Cortex of kidney (tissue), 1 donor: Measurements from ENCODE around the gene MYRF.

Experiments
- DNase-seq: peaks from one replicate; lab custom pipeline; 2025; lab: John Stamatoyannopoulos, UW

Gene MYRF

DNA sequence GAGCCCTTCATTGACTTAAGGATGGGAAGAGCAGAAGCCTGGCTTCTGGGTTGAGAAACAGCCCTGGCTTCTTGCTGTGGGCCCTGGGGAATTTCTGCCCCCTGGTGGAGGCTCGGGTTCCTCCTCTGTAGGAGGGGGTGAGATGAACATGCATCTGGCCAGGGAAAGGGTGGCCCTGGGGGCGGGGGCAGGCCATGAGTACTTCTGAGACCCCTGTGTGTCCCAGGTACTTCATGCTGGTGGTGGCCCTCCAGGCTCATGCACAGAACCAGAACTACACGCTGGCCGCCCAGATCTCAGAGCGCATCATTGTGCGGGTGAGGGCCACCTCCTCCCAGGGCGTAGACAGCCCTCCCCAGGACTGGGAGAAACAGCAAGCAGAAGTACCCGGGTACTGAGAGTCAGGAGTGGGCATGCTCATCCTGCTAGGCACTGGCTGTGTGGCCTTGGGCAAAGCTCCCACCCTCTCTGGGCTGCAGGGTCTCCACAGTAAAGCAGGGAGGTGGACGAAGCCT lies 24.2 kb downstream of the MYRF start:
- DNase-seq: no peak

GRCh38 chr11:61777234-61778090 lies 25.0 kb downstream of the MYRF start:
- DNase-seq: no peak

GRCh38 chr11:61778357-61778886 lies 26.0 kb downstream of the MYRF start:
- no peak for DNase-seq

GRCh38 chr11:61778920-61779650 lies 26.6 kb downstream of the MYRF start:
- no peak for DNase-seq

GRCh38 chr11:61779666-61780525 lies 27.5 kb downstream of the MYRF start:
- no peak for DNase-seq

GRCh38 chr11:61780581-61781162 lies 28.2 kb downstream of the MYRF start:
- DNase-seq: no peak

DNA sequence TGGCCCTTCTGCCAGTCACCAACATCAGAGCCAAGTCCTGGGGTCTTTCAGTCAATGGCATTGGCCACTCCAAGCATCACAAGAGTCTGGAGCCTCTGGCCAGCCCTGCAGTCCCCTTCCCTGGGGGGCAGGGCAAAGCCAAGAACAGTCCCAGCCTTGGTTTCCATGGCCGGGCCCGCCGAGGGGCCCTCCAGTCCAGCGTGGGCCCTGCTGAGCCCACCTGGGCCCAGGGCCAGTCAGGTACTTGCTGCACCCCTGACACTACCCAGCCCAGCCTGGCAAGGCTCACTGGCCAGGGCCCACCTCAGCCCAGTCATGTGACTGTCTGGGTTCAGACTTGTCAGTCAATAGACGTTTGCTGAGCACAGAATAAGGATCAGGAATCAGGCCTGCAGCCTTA lies 29.1 kb downstream of the MYRF start:
- DNase-seq: no peak

GRCh38 chr11:61782299-61782698 lies 29.9 kb downstream of the MYRF start:
- DNase-seq: no peak

DNA sequence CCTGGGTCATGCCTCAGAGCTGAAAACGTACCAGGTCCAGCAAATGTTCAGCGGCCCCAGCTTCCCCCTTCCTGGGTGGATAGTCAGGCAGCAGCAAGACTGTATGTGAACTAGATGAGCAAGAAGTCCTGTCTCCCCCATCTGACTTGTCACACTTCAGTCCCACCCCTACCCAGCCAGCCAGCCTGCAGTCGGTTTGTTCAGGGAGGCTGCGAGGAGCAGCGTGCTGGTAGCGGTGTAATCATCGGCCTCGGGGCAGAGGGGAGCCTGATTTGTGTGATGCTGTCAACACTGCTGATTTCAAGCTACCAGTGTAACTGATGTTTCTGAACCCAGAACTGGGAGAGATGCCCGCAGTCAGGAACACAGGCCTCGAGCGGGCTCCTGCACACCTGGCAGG lies 30.4 kb downstream of the MYRF start:
- no peak for DNase-seq

GRCh38 chr11:61783717-61784505 lies 31.5 kb downstream of the MYRF start:
- DNase-seq: no peak

- no peak for DNase-seq
These were observed 32.0 kb downstream of the MYRF start for GRCh38 chr11:61784506-61784805.

DNA sequence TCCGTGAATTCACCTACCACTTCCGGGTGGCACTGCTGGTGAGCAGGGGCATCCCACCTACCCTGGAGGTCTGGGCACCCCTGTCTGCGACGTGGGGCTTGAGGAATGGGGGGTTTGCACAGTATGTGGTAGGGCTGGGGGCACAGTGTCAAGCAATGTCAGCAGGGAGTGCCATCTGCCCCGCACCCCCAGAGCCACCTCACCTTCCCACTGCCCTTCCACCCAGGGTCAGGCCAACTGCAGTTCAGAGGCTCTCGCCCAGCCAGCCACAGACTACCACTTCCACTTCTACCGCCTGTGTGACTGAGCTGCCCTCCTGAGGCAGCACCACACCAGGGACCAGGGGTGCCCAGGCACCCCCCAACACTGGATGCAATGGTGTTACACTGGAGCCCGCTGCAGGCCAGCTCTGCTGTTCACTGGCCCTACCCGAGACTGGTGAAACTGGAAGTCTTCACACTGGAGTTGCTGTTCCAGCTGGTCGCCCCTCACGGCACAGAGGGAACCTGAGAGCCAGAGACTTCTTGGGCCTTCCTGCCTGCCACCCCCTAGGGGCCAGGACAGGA lies 33.5 kb downstream of the MYRF start:
- no peak for DNase-seq

DNA sequence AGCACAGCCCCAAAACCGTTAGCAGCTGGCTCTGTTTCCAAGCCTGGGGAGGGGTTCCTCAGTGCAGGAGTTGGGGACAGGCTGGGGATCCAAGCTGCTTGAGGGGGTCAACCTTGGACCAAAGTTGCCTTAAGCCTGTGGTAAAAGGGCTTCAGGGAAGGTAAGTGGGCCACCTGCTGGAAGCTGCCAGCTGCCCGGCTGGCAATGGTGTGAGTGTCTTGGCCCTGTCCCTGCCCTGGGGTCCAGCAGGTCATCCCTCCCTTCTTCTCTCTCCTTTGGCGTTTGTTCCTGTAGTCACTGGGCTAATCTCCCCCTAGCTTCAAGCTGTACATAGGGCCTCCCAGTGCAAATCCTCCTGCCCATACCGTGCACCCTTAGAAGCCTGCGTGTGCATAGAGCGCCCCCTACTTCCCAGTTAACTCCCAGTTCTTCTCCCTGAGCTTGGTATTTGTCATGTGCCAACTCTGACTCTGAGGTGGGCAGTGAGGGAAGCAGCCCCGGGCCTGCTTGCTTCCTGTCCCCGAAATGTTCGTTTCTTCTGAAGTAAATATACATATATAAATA lies 35.6 kb downstream of the MYRF start:
- DNase-seq: no peak

GRCh38 chr11:61791737-61792309 lies 39.4 kb downstream of the MYRF start:
- DNase-seq: no peak

- DNase-seq: no peak
These were observed 40.1 kb downstream of the MYRF start, which contains the start of the genes FEN1 and TMEM258 for GRCh38 chr11:61792310-61793082. Gene FEN1, plus strand, starts transcription at chr11:61792911. Its CDS starts 2,451 bp downstream, at chr11:61795362. Gene TMEM258, minus strand, starts transcription at chr11:61792599. Its CDS starts 41 bp downstream, at chr11:61792558.

GRCh38 chr11:61793083-61793828 lies 40.8 kb downstream of the MYRF start:
- DNase-seq: no peak

DNA sequence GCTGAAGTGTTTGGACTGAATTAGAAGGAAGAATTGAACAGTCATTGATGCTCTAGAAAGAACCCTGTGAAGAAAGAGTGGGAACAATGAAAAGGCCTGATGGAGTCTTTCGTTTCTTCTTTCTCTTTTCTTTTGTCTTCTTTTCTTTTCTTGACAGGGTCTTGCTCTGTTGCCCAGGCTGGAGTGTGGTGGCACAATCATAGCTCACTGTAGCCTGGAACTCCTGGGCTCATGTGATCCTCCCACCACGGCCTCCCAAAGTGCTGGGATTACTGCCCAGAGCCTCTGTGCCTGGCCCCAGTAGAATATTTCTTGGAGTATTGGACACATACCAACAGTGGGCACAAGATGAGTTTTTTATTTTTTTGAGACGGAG lies 41.4 kb downstream of the MYRF start:
- DNase-seq: no peak

- DNase-seq: no peak
These were observed 42.1 kb downstream of the MYRF start for GRCh38 chr11:61794579-61794978.
